Progenitor cell of endocrine pancreas (in vitro differentiated cells): Measurements from ENCODE around the gene SENP8. TPM values are rescaled to one million over a fixed set of nuclear protein-coding genes. Genes with fewer than 3 reads are reported as not detected.

ENCODE experiments used
- DNase-seq: peaks from one replicate; pipeline ENCODE4 v3.0.0; 2021; ENCODE audit warnings: low spot score; ENCODE audit not compliant: unreplicated experiment
- H3K27ac Mint-ChIP-seq: 2 replicates; pipeline ENCODE4 v1.8.0; 2021; ENCODE audit warnings: mild to moderate bottlenecking, moderate library complexity, mixed read lengths
- H3K27me3 Mint-ChIP-seq: 2 replicates; pipeline ENCODE4 v1.8.0; 2021; ENCODE audit warnings: mixed read lengths
- H3K36me3 Mint-ChIP-seq: 2 replicates; pipeline ENCODE4 v1.8.0; 2022; ENCODE audit warnings: mixed read lengths; ENCODE audit not compliant: insufficient read depth
- H3K4me1 Mint-ChIP-seq: 2 replicates; pipeline ENCODE4 v1.8.0; 2021; ENCODE audit warnings: low read depth, mixed read lengths
- H3K4me3 Mint-ChIP-seq: 2 replicates; pipeline ENCODE4 v1.8.0; 2021; ENCODE audit warnings: low read depth, mild to moderate bottlenecking, moderate library complexity, mixed read lengths
- H3K9me3 Mint-ChIP-seq: 2 replicates; pipeline ENCODE4 v1.8.0; 2021; ENCODE audit warnings: low read depth, mixed read lengths
- total RNA-seq: library from RNA; stranded (reverse); gene quantifications from 2 replicates; pipeline ENCODE4 v1.2.1, GENCODE V29; 2021
- TF ChIP-seq, protein P1 (sequence below): fragments of 200-600 bp; sonication (generic); IDR thresholded peaks from one replicate; pipeline ENCODE4 v1.5.0; 2021; ENCODE audit warnings: antibody characterized with exemption, mild to moderate bottlenecking; ENCODE audit not compliant: unreplicated experiment

Gene SENP8
- total RNA-seq, 1 donor from 2014 or later = 5.1 TPM

DNA sequence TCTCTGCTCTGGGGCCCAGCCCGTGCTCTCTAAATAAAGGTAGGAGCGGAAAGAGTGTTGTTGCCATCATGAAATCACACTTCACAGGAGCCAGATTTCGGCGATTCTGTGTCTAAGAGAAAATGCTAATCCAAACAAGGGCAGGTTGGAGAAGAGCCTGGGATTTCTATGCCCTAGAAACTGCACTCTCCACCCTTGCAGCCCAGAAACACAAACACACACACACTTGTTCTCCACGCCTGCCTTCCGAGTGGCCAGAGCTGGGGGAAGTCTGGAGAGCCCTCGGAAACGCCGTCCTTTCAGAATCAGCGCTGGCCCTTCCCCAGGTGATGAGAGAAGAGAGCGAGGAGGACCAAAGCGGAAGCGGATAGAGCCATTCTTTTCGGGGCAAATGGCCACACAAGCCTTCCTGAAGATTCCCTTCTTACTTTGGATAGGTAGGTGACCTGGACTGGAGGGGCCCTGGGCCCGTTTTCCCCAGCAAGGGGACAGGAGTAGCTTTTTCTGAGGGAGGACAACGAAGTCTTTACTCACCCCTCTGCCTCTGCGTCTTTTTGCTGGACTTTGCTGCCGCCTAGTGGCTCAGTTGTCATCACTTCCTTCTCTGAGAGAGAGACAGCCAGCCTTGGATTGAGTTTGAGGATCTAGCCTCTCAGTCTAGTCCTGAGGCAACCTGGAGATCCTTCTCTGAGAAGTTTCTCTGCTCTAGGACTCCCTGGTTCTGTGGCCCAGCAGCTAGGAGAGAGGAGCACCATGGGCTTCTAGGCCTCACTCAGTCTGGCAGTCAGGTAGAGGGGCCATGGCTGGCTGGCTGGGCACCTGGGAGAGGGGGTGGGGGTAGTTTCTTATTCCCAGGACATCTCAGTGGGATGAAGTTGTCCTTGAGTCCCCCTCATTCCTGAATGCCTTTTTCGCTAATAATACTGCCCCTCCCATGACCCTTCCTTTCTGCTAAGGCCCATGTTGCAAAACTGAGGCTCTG lies 37.7 kb downstream of the SENP8 start:
- no peaks in the 10 kb centered on the region for H3K36me3 Mint-ChIP-seq

DNA sequence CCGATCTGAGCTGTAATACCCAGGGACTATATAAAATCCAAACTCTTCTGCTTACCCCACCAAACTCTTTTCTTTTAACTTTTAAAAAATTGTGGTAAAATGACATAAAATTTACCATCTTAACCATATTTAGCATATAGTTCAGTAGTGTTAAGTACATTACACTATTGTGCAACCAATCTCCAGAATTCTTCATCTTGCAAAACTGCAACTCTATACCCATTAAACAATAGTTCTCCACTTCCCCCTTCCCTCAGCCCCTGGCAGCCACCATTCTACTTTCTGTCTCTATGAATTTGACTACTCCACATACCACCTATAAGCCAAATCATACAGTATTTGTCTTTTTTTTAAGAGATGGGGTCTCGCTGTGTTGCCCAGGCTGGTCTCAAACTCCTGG lies 38.7 kb downstream of the SENP8 start:
- H3K4me3 Mint-ChIP-seq = no peak overlapping the region

More for the DNA sequence above, 37.7 kb downstream of the SENP8 start:
- peak; percentile 76 for DNase-seq
- TF ChIP-seq, protein P1, sequence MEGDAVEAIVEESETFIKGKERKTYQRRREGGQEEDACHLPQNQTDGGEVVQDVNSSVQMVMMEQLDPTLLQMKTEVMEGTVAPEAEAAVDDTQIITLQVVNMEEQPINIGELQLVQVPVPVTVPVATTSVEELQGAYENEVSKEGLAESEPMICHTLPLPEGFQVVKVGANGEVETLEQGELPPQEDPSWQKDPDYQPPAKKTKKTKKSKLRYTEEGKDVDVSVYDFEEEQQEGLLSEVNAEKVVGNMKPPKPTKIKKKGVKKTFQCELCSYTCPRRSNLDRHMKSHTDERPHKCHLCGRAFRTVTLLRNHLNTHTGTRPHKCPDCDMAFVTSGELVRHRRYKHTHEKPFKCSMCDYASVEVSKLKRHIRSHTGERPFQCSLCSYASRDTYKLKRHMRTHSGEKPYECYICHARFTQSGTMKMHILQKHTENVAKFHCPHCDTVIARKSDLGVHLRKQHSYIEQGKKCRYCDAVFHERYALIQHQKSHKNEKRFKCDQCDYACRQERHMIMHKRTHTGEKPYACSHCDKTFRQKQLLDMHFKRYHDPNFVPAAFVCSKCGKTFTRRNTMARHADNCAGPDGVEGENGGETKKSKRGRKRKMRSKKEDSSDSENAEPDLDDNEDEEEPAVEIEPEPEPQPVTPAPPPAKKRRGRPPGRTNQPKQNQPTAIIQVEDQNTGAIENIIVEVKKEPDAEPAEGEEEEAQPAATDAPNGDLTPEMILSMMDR = peak; percentile 88
- Mint-ChIP-seq H3K4me1 (peaks cover 4% of the 10 kb centered on the region), H3K9me3 (no peaks in the 10 kb centered on the region), H3K4me3 (peak overlapping the region; percentile 60), H3K27me3 (peaks cover 22% of the 10 kb centered on the region), H3K27ac (no peak overlapping the region)

DNA sequence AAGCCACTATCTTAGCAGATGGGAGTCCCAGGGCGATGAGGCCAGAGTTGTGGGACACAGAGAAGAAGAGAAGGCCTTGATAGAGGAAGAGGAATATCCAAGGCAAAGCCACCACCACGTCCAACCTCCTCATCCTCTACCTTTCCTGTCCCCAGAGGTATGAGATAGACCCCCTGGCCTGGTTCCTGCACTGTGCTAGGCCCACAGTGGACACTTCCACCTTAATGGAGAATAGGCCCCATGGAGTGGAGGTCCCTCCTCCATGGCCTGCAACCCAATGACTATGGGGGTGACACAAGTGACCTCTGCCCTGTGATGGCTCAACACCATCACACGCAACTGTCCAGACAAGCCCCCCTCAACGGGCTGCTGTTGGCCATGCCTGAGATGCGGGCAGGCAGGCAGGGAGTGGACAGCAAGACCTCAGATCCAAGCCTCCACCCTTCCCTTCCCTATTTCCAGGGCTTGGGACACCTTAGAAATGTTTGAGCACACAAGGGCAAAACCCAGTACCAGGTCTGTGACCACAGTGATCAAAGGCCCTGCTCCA lies 42.6 kb downstream of the SENP8 start:
- H3K36me3 Mint-ChIP-seq = no peaks in the 10 kb centered on the region
- TF ChIP-seq, protein P1 = no peak
- DNase-seq = no peak
- peaks cover 6% of the 10 kb centered on the region for H3K4me1 Mint-ChIP-seq
- no peak overlapping the region for H3K4me3 Mint-ChIP-seq
- H3K27ac Mint-ChIP-seq = no peak overlapping the region
- H3K27me3 Mint-ChIP-seq = peaks cover under 1% of the 10 kb centered on the region
- H3K9me3 Mint-ChIP-seq = no peaks in the 10 kb centered on the region

More for the DNA sequence above, 38.7 kb downstream of the SENP8 start:
- Mint-ChIP-seq H3K4me1 (peaks cover 10% of the 10 kb centered on the region), H3K36me3 (no peaks in the 10 kb centered on the region), H3K27ac (no peak overlapping the region), H3K27me3 (peaks cover 21% of the 10 kb centered on the region), H3K9me3 (no peaks in the 10 kb centered on the region)
- TF ChIP-seq, protein P1 = no peak
- no peak for DNase-seq

DNA sequence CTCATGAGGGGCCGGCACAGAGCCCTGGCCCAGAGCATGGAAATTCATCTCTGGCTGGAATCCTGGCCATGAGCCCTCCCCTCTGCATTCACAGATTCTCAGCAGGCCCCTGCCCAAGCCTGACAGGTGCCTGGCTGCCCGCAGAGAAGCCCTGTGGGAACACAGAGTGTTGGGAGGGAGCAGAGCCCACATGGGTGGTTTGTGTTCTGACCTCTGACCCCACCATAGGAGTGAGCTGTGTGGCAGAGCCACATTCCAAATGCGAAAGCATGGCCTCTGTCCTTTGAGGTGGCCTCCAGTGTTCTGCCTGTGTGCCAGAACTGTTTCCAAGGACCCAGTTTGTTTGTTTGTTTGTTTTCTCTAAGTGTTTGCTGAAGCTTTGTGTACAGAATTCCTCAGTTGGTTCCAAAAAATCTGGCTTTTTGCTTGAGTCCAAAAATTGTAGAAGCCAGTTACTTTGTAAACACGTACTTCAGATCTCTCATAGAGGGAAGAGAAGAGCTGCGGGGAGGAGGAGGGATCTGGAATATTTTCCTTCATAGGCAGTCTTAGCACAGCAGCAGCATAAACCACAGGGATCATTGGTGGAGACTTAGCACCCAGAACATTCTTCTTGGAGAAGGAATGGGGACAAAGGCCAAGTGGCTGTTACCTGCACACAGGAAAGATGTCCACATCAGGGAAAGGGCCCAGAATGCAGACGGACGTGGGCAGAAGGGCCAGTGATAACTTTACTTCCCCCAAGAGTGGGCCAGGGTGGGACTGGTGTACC lies 43.3 kb downstream of the SENP8 start:
- Mint-ChIP-seq H3K36me3 (no peaks in the 10 kb centered on the region), H3K27me3 (peaks cover 3% of the 10 kb centered on the region), H3K4me3 (no peak overlapping the region), H3K4me1 (peaks cover 6% of the 10 kb centered on the region), H3K9me3 (no peaks in the 10 kb centered on the region), H3K27ac (peak overlapping the region; percentile 62)
- TF ChIP-seq, protein P1 = no peak
- DNase-seq = no peak

- Mint-ChIP-seq H3K27ac (no peak overlapping the region), H3K9me3 (no peaks in the 10 kb centered on the region), H3K36me3 (no peaks in the 10 kb centered on the region), H3K4me1 (peaks cover 6% of the 10 kb centered on the region), H3K27me3 (peaks cover 9% of the 10 kb centered on the region), H3K4me3 (no peak overlapping the region)
- no peak for DNase-seq
- TF ChIP-seq, protein P1 = no peak
Measured at GRCh38 chr15:72162569-72162968, 44.4 kb downstream of the SENP8 start.
